Measurements from ENCODE around the gene SCUBE2. TPM values are rescaled to one million over a fixed set of nuclear protein-coding genes. Genes with fewer than 3 reads are reported as not detected.

SCUBE2 gene
- total and polyA plus RNA-seq, 4 donors = 2.4 to 6.0 (median 3.8) TPM

DNA sequence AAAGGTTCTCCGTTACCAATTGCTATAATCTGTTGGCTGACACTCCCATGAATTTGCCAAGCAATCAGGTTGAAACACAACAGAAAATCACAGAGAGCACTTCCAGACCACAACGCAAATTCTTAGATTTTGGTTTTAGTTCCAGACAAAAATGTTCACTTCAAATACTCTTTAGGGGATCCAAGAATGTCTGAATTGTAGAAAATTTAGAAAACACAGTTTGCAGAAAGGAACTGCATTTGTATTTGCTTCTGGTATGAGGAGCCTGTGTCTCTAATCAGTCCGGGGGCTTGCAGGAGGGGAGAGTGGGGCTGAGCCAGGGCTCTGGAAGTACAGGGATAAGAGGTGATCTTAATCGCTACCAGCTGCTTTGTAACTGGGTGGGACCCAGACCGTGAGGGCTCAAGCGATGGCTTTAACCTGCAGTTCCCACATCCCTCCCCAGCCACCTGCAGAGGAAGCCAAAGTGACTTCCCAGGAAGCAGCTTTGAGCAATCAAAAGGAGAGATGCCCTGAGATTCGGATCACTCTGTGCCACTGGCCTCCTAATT, 18.7 kb downstream of the SCUBE2 start:
- no peak overlapping the region for H3K27ac ChIP-seq (ENCODE audit: low read depth in 1 of 2, low read length in 2 of 2)
- H3K27me3 ChIP-seq (ENCODE audit: control insufficient read depth in 1 of 2, insufficient read depth in 2 of 2, low read length in 1 of 2) = no peaks in the 10 kb centered on the region
- 78 to 82% methylated on average over 7 of the region's 7 CpGs for WGBS, 2 donors
- DNase-seq (no peak), ATAC-seq (ENCODE audit: low FRiP score) (no peak)
- intact Hi-C loops (cut with DNase I) = no loop called here
- H3K4me3 ChIP-seq (ENCODE audit: low read length in 2 of 2) = no peak overlapping the region
- H3K36me3 ChIP-seq (ENCODE audit: control insufficient read depth in 1 of 2, insufficient read depth in 2 of 2, low read length in 1 of 2) = peaks cover 0 to 1% of the 10 kb centered on the region in 2 donors
- no peaks in the 10 kb centered on the region for H3K4me1 ChIP-seq (ENCODE audit: control insufficient read depth in 1 of 2, insufficient read depth in 2 of 2, low read length in 2 of 2)
- no peaks in the 10 kb centered on the region for H3K9me3 ChIP-seq (ENCODE audit: control insufficient read depth, low read length)

DNA sequence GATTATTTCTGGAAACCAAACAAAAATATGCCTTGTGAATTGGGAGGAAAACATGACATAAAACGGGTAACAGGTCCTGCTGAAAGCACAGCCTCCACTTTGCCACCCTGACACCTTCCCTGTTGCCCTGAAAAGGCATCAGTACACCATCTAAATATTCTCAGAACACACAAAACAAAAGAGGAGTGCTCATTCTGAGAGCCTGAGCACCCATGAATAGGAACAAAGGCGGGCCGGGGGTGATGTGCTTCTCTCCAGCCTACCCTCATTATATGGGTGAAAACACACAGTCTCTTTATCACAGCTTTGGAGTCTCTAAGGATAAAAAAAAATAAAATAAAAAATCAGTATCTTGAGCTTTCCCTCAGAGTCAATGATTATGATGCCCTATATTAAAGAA, 19.7 kb downstream of the SCUBE2 start:
- ATAC-seq (ENCODE audit: low FRiP score) = no peak
- 95 to 96% methylated on average over 3 of the region's 3 CpGs for WGBS, 2 donors
- Histone ChIP-seq H3K27me3 (ENCODE audit: control insufficient read depth in 1 of 2, insufficient read depth in 2 of 2, low read length in 1 of 2) (no peaks in the 10 kb centered on the region), H3K36me3 (ENCODE audit: control insufficient read depth in 1 of 2, insufficient read depth in 2 of 2, low read length in 1 of 2) (peaks cover 0 to 1% of the 10 kb centered on the region in 2 donors), H3K4me3 (ENCODE audit: low read length in 2 of 2) (no peak overlapping the region), H3K4me1 (ENCODE audit: control insufficient read depth in 1 of 2, insufficient read depth in 2 of 2, low read length in 2 of 2) (no peaks in the 10 kb centered on the region), H3K9me3 (ENCODE audit: control insufficient read depth, low read length) (no peaks in the 10 kb centered on the region), H3K27ac (ENCODE audit: low read depth in 1 of 2, low read length in 2 of 2) (no peak overlapping the region)
- DNase-seq = no peak
- intact Hi-C loops (cut with DNase I) = no loop called here

DNA sequence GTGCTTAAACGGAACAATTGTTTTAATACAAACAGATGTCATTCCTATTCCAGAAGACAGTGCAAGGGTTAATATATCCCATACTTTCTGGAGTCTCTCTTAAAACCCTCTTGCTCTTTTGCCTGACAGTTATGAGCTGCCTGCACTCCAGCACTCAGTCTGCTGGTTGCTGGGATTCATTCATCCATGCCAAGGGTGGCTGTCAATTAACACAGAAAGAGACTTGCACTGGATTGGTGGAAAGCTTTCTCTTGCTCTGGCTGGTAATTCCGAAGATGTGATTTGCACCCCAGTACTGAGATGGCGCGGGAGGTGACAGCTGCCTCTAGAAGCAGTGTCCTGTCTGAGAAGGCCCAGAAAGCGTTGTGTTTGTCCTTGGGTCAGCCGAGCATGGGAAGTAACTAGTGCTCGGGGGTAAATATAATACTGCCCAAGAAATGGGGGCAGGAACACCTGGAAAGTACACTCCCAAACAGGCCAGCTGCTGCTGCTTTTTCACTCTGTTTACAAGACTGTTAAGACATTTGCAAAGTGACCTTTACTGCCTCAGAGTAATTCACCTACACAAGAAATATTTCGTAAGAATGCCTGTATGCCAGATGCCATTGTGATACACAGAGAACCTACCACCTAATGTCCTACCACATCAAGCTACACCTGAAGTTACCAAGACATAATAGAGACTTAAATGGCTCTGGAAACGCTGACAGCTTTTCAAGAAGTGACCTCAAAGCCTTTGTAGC, 20.5 kb downstream of the SCUBE2 start:
- 86 to 88% methylated on average over 9 of the region's 9 CpGs for WGBS, 2 donors
- no peak for ATAC-seq (ENCODE audit: low FRiP score)
- Histone ChIP-seq H3K9me3 (ENCODE audit: control insufficient read depth, low read length) (no peaks in the 10 kb centered on the region), H3K27me3 (ENCODE audit: control insufficient read depth in 1 of 2, insufficient read depth in 2 of 2, low read length in 1 of 2) (no peaks in the 10 kb centered on the region), H3K27ac (ENCODE audit: low read depth in 1 of 2, low read length in 2 of 2) (no peak overlapping the region), H3K4me3 (ENCODE audit: low read length in 2 of 2) (no peak overlapping the region), H3K36me3 (ENCODE audit: control insufficient read depth in 1 of 2, insufficient read depth in 2 of 2, low read length in 1 of 2) (peaks cover 0 to 1% of the 10 kb centered on the region in 2 donors), H3K4me1 (ENCODE audit: control insufficient read depth in 1 of 2, insufficient read depth in 2 of 2, low read length in 2 of 2) (no peaks in the 10 kb centered on the region)
- no peak for DNase-seq
- intact Hi-C loops (cut with DNase I) = no loop called here

DNA sequence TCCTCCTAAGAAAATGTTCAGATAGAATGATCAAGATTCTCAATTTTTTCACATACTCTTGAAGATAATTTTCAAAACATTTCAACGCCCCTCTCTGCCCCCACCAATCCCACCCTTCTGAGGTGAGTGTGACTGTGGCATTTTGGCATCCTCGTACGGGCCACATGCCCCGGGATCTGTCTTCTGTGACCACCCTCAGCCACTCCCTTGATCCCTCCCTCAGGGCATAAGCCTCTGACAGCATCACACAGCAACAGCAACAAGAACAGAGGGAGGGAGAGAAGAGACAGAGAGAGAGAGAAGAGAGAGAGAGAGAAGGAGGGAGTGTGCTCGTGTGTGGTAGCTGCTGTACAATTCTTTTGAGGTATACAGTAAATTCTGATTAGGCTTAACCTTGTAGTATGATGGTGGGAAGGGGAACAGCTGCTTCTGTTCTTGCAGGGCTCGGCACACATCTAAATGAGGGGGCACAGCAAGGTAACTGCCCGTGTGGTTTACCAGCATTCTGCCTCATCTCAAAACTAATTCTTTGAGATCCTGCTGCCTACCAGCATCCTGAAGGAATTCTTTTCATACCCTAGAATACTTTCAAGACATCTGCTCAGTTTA, 21.4 kb downstream of the SCUBE2 start:
- no peak for DNase-seq
- H3K9me3 ChIP-seq (ENCODE audit: control insufficient read depth, low read length) = no peaks in the 10 kb centered on the region
- no peak overlapping the region for H3K4me3 ChIP-seq (ENCODE audit: low read length in 2 of 2)
- WGBS, 2 donors = 88 to 93% methylated on average over 7 of the region's 7 CpGs
- H3K36me3 ChIP-seq (ENCODE audit: control insufficient read depth in 1 of 2, insufficient read depth in 2 of 2, low read length in 1 of 2) = peaks cover 0 to 1% of the 10 kb centered on the region in 2 donors
- no peak overlapping the region for H3K27ac ChIP-seq (ENCODE audit: low read depth in 1 of 2, low read length in 2 of 2)
- intact Hi-C loops (cut with DNase I) = no loop called here
- no peak for ATAC-seq (ENCODE audit: low FRiP score)
- no peaks in the 10 kb centered on the region for H3K27me3 ChIP-seq (ENCODE audit: control insufficient read depth in 1 of 2, insufficient read depth in 2 of 2, low read length in 1 of 2)
- no peaks in the 10 kb centered on the region for H3K4me1 ChIP-seq (ENCODE audit: control insufficient read depth in 1 of 2, insufficient read depth in 2 of 2, low read length in 2 of 2)

DNA sequence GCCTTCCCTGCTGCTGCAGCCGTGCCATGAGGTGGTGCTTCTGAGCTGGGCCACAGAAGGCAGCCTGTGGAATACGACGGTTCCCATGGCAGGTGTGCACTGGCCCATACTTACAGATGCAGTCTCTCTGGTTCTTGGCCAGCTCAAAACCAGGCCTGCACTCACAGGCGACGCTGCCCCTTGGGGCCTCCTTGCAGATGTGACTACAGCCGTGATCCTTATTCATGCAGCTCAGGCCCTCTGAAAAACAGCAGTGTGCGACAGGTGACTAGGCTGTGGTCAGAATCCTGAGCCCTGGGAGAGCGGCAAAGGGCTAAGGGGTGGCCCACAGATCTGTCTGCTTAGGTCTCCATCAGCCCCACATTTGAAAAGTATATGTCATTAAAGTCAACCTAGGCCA, 22.1 kb downstream of the SCUBE2 start:
- ATAC-seq (ENCODE audit: low FRiP score) (no peak), DNase-seq (no peak)
- intact Hi-C loops (cut with DNase I) = no loop called here
- Histone ChIP-seq H3K27ac (ENCODE audit: low read depth in 1 of 2, low read length in 2 of 2) (no peak overlapping the region), H3K4me3 (ENCODE audit: low read length in 2 of 2) (no peak overlapping the region), H3K4me1 (ENCODE audit: control insufficient read depth in 1 of 2, insufficient read depth in 2 of 2, low read length in 2 of 2) (no peaks in the 10 kb centered on the region), H3K9me3 (ENCODE audit: control insufficient read depth, low read length) (no peaks in the 10 kb centered on the region), H3K27me3 (ENCODE audit: control insufficient read depth in 1 of 2, insufficient read depth in 2 of 2, low read length in 1 of 2) (no peaks in the 10 kb centered on the region), H3K36me3 (ENCODE audit: control insufficient read depth in 1 of 2, insufficient read depth in 2 of 2, low read length in 1 of 2) (peaks cover 0 to 1% of the 10 kb centered on the region in 2 donors)
- 90 to 93% methylated on average over 8 of the region's 8 CpGs for WGBS, 2 donors

DNA sequence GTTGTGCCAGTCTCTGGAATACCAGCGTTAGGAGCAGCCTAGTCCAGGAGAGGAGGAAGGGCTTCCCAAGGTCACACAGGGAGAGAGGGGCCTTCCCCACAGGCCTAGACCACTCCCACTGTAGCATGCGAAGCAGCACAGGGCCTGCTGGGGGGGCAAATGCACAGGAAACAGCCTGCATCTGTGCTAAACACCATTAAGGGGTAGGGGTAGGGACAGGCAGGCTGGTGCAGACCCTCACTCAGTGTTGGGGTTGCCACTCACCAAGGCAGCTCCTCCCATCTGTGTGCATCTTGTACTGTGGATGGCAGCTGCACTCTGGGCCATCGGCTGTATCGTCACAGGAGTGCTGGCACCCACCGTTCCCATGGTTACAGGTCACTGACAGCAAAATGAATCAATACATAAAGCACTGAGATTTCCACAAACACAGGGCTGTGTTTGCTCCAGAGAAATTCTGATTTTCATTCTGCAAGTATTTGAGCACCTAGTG, 24.9 kb downstream of the SCUBE2 start:
- no peak overlapping the region for H3K27ac ChIP-seq (ENCODE audit: low read depth in 1 of 2, low read length in 2 of 2)
- H3K4me3 ChIP-seq (ENCODE audit: low read length in 2 of 2) = no peak overlapping the region
- WGBS, 2 donors = 90 to 93% methylated on average over 5 of the region's 5 CpGs
- H3K4me1 ChIP-seq (ENCODE audit: control insufficient read depth in 1 of 2, insufficient read depth in 2 of 2, low read length in 2 of 2) = no peaks in the 10 kb centered on the region
- peaks cover 0 to 1% of the 10 kb centered on the region in 2 donors for H3K36me3 ChIP-seq (ENCODE audit: control insufficient read depth in 1 of 2, insufficient read depth in 2 of 2, low read length in 1 of 2)
- no peak for ATAC-seq (ENCODE audit: low FRiP score)
- no peaks in the 10 kb centered on the region for H3K9me3 ChIP-seq (ENCODE audit: control insufficient read depth, low read length)
- no peak for DNase-seq
- intact Hi-C loops (cut with DNase I) = no loop called here
- H3K27me3 ChIP-seq (ENCODE audit: control insufficient read depth in 1 of 2, insufficient read depth in 2 of 2, low read length in 1 of 2) = no peaks in the 10 kb centered on the region

DNA sequence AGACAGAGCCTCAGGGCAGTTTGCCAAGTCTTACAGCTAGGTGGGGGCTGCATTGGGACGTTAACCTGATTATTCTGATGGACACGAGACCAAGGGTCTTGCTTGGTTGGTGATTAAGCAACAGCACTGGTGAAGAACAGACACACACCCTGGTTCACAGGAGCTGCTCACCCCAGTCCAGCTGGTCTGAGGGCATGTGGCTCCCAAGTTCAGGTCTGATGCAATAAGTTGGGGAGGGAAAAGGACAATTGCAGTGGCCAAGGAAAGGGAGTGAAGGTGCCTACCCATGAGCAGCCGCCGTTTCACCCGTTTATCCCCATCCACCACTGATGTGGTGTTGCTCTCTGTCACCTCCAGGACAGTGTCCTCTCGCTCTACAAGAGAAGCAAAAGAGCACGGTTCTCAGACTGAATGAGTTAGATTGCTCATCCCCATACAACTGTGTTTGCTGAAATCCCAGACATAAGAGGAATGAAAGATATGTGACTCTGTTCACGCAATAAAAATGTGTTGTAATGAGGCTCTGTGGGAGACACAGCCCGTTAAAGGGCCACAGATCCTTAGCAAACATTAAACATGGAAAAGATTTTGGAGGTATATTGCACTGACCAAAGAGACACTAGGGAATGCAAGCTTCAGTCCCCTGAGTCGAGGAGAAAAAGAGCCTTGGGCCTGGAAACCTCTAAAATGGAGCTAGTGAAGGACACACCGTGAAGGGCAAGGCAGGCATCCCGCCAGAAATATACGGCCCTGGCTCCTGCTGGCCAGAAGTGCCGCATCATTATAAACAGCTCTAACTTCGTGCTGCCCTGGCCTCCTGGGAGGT, 25.6 kb downstream of the SCUBE2 start:
- peaks cover 0 to 1% of the 10 kb centered on the region in 2 donors for H3K36me3 ChIP-seq (ENCODE audit: control insufficient read depth in 1 of 2, insufficient read depth in 2 of 2, low read length in 1 of 2)
- no peak overlapping the region for H3K27ac ChIP-seq (ENCODE audit: low read depth in 1 of 2, low read length in 2 of 2)
- DNase-seq (no peak), ATAC-seq (ENCODE audit: low FRiP score) (no peak)
- H3K4me3 ChIP-seq (ENCODE audit: low read length in 2 of 2) = no peak overlapping the region
- intact Hi-C loops (cut with DNase I) = no loop called here
- H3K9me3 ChIP-seq (ENCODE audit: control insufficient read depth, low read length) = no peaks in the 10 kb centered on the region
- no peaks in the 10 kb centered on the region for H3K4me1 ChIP-seq (ENCODE audit: control insufficient read depth in 1 of 2, insufficient read depth in 2 of 2, low read length in 2 of 2)
- WGBS, 2 donors = 91 to 93% methylated on average over 15 of the region's 15 CpGs
- no peaks in the 10 kb centered on the region for H3K27me3 ChIP-seq (ENCODE audit: control insufficient read depth in 1 of 2, insufficient read depth in 2 of 2, low read length in 1 of 2)

DNA sequence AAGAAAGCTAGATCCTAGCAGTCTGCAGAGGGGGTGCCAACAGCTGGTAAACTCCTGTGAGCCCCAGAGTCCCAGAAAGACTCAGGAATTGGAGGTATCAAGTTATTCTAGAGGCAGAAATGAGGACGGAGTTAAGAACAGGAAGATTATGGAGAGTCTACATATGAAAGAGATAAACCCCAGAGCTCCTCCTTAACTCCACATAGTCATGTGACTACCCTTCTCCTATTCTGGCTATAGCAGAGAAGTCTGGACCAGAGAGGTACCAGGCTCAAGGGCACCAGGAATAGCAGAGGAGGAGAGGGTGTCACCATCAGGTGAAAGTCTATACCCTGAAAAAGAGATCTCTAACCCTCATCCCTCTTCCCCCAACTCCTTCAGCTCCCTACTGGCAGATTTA, 29.6 kb downstream of the SCUBE2 start:
- no peak for ATAC-seq (ENCODE audit: low FRiP score)
- no peak overlapping the region for H3K27ac ChIP-seq (ENCODE audit: low read depth in 1 of 2, low read length in 2 of 2)
- 87 to 94% methylated on average over 1 of the region's 1 CpG for WGBS, 2 donors
- DNase-seq = no peak
- no peaks in the 10 kb centered on the region for H3K9me3 ChIP-seq (ENCODE audit: control insufficient read depth, low read length)
- H3K4me3 ChIP-seq (ENCODE audit: low read length in 2 of 2) = no peak overlapping the region
- peaks cover 0 to under 1% of the 10 kb centered on the region in 2 donors for H3K4me1 ChIP-seq (ENCODE audit: control insufficient read depth in 1 of 2, insufficient read depth in 2 of 2, low read length in 2 of 2)
- intact Hi-C loops (cut with DNase I) = no loop called here
- no peaks in the 10 kb centered on the region for H3K27me3 ChIP-seq (ENCODE audit: control insufficient read depth in 1 of 2, insufficient read depth in 2 of 2, low read length in 1 of 2)
- no peaks in the 10 kb centered on the region for H3K36me3 ChIP-seq (ENCODE audit: control insufficient read depth in 1 of 2, insufficient read depth in 2 of 2, low read length in 1 of 2)
